HL-60 (cell line): ENCODE measurements around the gene DLG3.

Experiments used
- DNase-seq, 2 experiments: peaks; one replicate each; pipeline ENCODE4 v3.0.0-alpha.2; 2010 to 2020; ENCODE audit warnings: low read depth in 1 of 2, low spot score in 1 of 2
- H3K27ac ChIP-seq: fragments of 250-450 bp; sonication (Bioruptor Pico); replicated peaks from 2 replicates; pipeline ENCODE4 v1.5.1; 2020; ENCODE audit warnings: mild to moderate bottlenecking, moderate library complexity
- H3K27me3 ChIP-seq: fragments of 250-450 bp; sonication (Bioruptor Pico); 2 replicates; pipeline ENCODE4 v1.5.1; 2021; ENCODE audit warnings: mild to moderate bottlenecking, moderate library complexity; ENCODE audit not compliant: insufficient read depth, poor library complexity, severe bottlenecking
- H3K4me3 ChIP-seq: replicated peaks from 2 replicates; pipeline ENCODE4 v1.5.1; 2011; ENCODE audit warnings: mild to moderate bottlenecking, control low read depth, low read length; ENCODE audit not compliant: insufficient read depth
- GABPA ChIP-seq: IDR thresholded peaks from 2 replicates; pipeline ENCODE4 v1.6.1; 2012; ENCODE audit warnings: low read depth
- POLR2AphosphoS5 ChIP-seq: IDR thresholded peaks from 2 replicates; pipeline ENCODE4 v1.6.1; 2012; ENCODE audit warnings: low read depth
- SPI1 ChIP-seq: IDR thresholded peaks from 2 replicates; pipeline ENCODE4 v1.6.1; 2012; ENCODE audit warnings: low read depth, mild to moderate bottlenecking, borderline replicate concordance
- TF ChIP-seq, protein P1 (sequence below): IDR thresholded peaks from 2 replicates; pipeline ENCODE4 v1.6.1; 2012; ENCODE audit warnings: low read depth; ENCODE audit not compliant: insufficient replicate concordance
- TF ChIP-seq, protein P2 (sequence below): IDR thresholded peaks from one replicate; pipeline ENCODE4 v1.5.1; 2011; ENCODE audit warnings: low read length, control low read depth, inconsistent platforms; ENCODE audit not compliant: insufficient read depth

The DLG3 gene

DNA sequence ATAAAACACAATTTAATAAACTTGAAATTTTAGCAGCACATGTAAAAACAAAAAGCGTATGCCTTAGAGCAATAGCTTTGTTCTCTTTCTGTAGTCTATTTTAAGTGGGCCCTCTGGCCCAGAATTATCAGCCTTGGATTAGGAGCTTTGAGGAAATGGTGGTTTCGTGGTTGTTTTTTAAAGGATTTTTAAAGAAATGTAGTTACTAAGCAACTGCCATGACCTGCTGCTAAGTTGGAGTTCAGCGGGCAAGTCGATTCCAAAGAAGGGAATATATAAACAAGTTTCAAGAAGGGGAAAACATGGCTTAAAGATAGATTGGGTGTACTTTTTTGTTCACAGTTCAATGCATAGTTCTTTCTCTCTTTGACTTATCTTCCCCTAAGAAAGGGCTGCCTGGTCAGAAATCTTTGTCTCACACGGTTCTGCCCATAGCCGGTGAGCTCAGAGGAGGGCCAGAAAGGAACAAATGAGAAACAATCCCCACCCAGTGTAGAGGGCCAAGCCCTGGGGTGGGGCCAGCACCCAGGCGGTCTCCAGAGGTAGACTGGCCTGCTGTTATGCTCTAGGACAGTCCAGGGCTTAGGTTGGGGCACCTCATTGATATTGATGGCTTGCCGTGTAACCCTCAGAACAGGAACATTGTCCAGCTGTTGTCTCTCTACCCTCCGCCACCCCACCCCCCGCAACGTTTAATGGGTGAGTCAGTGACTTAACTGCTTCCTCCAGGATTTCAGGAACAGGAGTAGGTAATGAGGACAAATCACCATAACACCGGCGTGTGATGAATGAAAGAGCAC, 32.5 kb downstream of the DLG3 start:
- Histone ChIP-seq H3K27me3 (no peaks in the 10 kb centered on the region), H3K27ac (no peak overlapping the region), H3K4me3 (no peak overlapping the region)
- TF ChIP-seq, protein P1, sequence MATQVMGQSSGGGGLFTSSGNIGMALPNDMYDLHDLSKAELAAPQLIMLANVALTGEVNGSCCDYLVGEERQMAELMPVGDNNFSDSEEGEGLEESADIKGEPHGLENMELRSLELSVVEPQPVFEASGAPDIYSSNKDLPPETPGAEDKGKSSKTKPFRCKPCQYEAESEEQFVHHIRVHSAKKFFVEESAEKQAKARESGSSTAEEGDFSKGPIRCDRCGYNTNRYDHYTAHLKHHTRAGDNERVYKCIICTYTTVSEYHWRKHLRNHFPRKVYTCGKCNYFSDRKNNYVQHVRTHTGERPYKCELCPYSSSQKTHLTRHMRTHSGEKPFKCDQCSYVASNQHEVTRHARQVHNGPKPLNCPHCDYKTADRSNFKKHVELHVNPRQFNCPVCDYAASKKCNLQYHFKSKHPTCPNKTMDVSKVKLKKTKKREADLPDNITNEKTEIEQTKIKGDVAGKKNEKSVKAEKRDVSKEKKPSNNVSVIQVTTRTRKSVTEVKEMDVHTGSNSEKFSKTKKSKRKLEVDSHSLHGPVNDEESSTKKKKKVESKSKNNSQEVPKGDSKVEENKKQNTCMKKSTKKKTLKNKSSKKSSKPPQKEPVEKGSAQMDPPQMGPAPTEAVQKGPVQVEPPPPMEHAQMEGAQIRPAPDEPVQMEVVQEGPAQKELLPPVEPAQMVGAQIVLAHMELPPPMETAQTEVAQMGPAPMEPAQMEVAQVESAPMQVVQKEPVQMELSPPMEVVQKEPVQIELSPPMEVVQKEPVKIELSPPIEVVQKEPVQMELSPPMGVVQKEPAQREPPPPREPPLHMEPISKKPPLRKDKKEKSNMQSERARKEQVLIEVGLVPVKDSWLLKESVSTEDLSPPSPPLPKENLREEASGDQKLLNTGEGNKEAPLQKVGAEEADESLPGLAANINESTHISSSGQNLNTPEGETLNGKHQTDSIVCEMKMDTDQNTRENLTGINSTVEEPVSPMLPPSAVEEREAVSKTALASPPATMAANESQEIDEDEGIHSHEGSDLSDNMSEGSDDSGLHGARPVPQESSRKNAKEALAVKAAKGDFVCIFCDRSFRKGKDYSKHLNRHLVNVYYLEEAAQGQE: no peak
- no peak for TF ChIP-seq GABPA
- TF ChIP-seq, protein P2, sequence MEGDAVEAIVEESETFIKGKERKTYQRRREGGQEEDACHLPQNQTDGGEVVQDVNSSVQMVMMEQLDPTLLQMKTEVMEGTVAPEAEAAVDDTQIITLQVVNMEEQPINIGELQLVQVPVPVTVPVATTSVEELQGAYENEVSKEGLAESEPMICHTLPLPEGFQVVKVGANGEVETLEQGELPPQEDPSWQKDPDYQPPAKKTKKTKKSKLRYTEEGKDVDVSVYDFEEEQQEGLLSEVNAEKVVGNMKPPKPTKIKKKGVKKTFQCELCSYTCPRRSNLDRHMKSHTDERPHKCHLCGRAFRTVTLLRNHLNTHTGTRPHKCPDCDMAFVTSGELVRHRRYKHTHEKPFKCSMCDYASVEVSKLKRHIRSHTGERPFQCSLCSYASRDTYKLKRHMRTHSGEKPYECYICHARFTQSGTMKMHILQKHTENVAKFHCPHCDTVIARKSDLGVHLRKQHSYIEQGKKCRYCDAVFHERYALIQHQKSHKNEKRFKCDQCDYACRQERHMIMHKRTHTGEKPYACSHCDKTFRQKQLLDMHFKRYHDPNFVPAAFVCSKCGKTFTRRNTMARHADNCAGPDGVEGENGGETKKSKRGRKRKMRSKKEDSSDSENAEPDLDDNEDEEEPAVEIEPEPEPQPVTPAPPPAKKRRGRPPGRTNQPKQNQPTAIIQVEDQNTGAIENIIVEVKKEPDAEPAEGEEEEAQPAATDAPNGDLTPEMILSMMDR: no peak
- no peak for TF ChIP-seq SPI1
- no peak for TF ChIP-seq POLR2AphosphoS5
- DNase-seq: no peak

DNA sequence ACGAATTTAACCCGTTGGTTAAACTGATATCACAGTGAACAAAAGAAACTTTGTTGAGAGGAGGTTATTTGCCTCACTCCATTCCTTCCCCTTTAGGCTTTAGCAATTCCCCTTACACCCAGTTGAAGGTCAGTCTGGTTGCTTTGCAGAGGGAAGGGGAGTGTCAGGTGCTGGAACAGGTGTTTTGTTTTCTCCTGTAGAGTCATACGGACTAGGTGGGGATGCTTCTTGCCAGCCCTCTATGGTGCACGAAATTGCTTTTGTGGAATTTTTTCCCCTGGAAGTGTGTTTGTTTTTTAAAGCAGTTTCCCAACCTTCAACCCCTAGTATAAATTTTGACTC, 33.1 kb downstream of the DLG3 start:
- no peak for DNase-seq
- no peak for TF ChIP-seq SPI1
- TF ChIP-seq, protein P1: no peak
- TF ChIP-seq, protein P2: no peak
- no peak for TF ChIP-seq GABPA
- TF ChIP-seq POLR2AphosphoS5: no peak
- Histone ChIP-seq H3K27ac (no peak overlapping the region), H3K4me3 (no peak overlapping the region), H3K27me3 (no peaks in the 10 kb centered on the region)

DNA sequence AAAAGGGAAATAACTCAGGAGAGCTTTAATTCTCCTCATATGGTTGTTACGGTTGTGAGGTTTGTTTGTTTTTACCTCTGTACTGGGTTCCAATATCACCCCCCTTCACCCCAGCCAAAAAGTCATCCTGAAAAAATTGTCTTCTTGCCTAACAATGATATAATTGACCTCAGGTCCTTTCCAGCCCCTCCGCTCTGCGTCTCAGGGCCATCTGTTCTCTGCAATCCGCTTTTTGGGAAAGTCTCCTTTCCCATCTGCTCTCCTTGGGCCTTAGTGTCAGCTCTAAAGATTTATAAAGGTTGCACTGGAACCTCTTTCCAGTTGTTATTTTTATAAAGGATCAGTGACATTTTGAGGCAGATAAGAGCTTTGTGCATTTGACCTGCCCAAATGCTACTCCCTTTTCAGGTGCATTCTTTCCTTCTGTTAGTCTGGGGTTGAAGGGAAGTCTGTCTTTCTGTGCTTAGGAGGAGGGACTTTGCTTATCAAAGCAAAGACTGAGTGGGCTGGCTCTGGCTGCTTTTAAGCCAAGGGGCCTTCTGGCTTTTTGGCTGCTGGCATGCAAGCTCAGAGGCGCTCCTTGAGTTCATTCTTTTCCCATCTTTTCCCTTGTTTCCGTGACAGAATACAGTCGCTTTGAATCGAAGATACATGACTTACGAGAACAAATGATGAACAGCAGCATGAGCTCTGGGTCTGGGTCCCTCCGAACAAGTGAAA, 34.1 kb downstream of the DLG3 start:
- TF ChIP-seq, protein P1: no peak
- TF ChIP-seq POLR2AphosphoS5: no peak
- TF ChIP-seq, protein P2: no peak
- TF ChIP-seq SPI1: no peak
- TF ChIP-seq GABPA: no peak
- Histone ChIP-seq H3K27me3 (no peaks in the 10 kb centered on the region), H3K4me3 (no peak overlapping the region), H3K27ac (no peak overlapping the region)
- DNase-seq: no peak
